GM10266 (cell line): Measurements from ENCODE around the gene CLEC16A.

Source experiments
- DNase-seq: peaks from one replicate; pipeline ENCODE4 v3.0.0; 2012; ENCODE audit errors: extremely low spot score
- TF ChIP-seq, protein P1 (sequence below): IDR thresholded peaks from 2 replicates; pipeline ENCODE4 v1.5.1; 2012; ENCODE audit warnings: mild to moderate bottlenecking, low read depth; ENCODE audit not compliant: control insufficient read depth, insufficient read depth; ENCODE audit errors: missing control alignments

CLEC16A gene

GRCh38 chr16:10906482-10906881 is 37.9 kb upstream of the CLEC16A start:
- TF ChIP-seq, protein P1, sequence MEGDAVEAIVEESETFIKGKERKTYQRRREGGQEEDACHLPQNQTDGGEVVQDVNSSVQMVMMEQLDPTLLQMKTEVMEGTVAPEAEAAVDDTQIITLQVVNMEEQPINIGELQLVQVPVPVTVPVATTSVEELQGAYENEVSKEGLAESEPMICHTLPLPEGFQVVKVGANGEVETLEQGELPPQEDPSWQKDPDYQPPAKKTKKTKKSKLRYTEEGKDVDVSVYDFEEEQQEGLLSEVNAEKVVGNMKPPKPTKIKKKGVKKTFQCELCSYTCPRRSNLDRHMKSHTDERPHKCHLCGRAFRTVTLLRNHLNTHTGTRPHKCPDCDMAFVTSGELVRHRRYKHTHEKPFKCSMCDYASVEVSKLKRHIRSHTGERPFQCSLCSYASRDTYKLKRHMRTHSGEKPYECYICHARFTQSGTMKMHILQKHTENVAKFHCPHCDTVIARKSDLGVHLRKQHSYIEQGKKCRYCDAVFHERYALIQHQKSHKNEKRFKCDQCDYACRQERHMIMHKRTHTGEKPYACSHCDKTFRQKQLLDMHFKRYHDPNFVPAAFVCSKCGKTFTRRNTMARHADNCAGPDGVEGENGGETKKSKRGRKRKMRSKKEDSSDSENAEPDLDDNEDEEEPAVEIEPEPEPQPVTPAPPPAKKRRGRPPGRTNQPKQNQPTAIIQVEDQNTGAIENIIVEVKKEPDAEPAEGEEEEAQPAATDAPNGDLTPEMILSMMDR, result no peak
- no peak for DNase-seq

- no peak for DNase-seq
- TF ChIP-seq, protein P1, result no peak
Measured at GRCh38 chr16:10906914-10907756, 37.2 kb upstream of the CLEC16A start.

- TF ChIP-seq, protein P1, result no peak
- DNase-seq, result no peak
Measured at GRCh38 chr16:10907757-10908045, 36.7 kb upstream of the CLEC16A start.

DNA sequence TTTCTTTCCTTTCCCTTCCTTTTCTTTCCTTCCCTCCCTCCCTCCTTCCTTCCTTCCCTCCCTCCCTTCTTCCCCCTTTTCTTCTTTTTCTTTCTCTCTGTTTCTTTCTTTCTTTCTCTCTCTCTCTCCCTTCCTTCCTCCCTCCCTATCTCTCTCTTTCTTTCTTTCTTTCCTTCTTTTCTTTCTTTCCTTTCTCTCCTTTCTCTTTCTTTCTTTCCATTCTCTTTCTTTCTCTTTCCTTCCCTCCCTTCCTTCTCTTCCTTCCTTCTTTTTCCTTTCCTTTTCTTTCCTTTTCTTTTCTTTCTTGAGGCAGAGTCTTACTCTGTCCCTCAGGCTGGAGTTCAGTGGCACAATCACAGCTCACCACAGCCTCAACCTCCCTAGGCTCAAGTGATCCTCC is 33.1 kb upstream of the CLEC16A start:
- TF ChIP-seq, protein P1, result no peak
- no peak for DNase-seq

GRCh38 chr16:10916534-10916933 is 27.8 kb upstream of the CLEC16A start:
- TF ChIP-seq, protein P1, result no peak
- no peak for DNase-seq

DNA sequence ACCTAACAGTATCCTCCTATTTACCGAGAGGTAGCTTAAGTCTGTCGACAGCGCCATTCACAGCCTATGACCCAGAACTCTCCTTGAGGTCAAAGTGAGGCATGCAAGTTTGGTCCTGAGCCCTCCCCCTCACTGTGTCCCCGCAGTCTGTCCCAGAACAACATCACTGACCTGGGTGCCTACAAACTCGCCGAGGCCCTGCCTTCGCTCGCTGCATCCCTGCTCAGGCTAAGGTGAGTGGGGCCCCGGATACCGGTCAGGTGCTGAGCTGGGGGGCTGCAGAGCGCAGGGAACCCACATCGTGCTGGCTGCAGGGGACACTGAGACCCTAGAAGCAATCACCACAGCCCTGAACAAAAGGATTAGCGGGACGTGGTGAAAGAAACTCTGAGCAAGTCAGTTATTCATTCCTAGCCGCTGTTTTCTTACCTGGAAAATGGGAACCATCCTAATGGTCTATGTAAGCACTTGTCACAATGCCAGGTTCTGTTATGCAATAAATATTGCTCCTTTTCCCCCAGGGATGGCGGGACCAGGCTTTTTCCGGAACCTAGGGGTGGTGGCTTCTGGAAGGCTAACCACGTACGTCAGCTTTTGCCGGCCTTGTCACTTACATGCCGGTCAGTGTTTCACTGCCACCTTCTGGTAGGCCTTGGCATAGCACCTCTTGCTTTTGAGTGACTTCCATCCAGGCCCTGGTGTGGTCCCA is 25.9 kb upstream of the CLEC16A start:
- DNase-seq, result peak; percentile 76
- TF ChIP-seq, protein P1, result peak; percentile 97

- TF ChIP-seq, protein P1, result no peak
Measured at GRCh38 chr16:10919003-10919351, 25.4 kb upstream of the CLEC16A start.

More at GRCh38 chr16:10919003-10919351, 25.4 kb upstream of the CLEC16A start:
- no peak for DNase-seq
